Stimulated activated CD8-positive, alpha-beta memory T cell treated with anti-CD3 and anti-CD28 coated beads, Interleukin-4, amount 100 ng/mL, for 24 hours (primary cell): Measurements from ENCODE around the gene STXBP6.
"Not testable (repeated sequence)": the region's sequence is repeated elsewhere in the genome, so short reads cannot be mapped to it uniquely, and the experiment has no call there.

Experiments
- DNase-seq: peaks from one replicate; pipeline ENCODE4 v3.0.0-alpha.2; 2020; ENCODE audit warnings: low read depth

Gene STXBP6

GRCh38 chr14:24802236-24802635, 247.7 kb downstream of the STXBP6 start:
- DNase-seq = no peak

- no peak for DNase-seq
These were observed 248.9 kb downstream of the STXBP6 start for GRCh38 chr14:24801024-24801423.

GRCh38 chr14:24798911-24799462, 251.0 kb downstream of the STXBP6 start:
- no peak for DNase-seq

GRCh38 chr14:24795406-24795805, 254.5 kb downstream of the STXBP6 start:
- no peak for DNase-seq

GRCh38 chr14:24794644-24795305, 255.2 kb downstream of the STXBP6 start:
- DNase-seq = no peak

GRCh38 chr14:24790196-24790595, 259.8 kb downstream of the STXBP6 start:
- DNase-seq = no peak

- no peak for DNase-seq
These were observed 260.5 kb downstream of the STXBP6 start for GRCh38 chr14:24789378-24789884.

- DNase-seq = no peak
These were observed 264.2 kb downstream of the STXBP6 start for GRCh38 chr14:24785698-24786097.

GRCh38 chr14:24784981-24785380, 265.0 kb downstream of the STXBP6 start:
- DNase-seq = no peak

- no peak for DNase-seq
These were observed 266.2 kb downstream of the STXBP6 start for GRCh38 chr14:24783791-24784190.

- DNase-seq = no peak
These were observed 269.7 kb downstream of the STXBP6 start for GRCh38 chr14:24780281-24780680.

GRCh38 chr14:24777678-24778077, 272.3 kb downstream of the STXBP6 start:
- no peak for DNase-seq

- DNase-seq = no peak
These were observed 274.0 kb downstream of the STXBP6 start for GRCh38 chr14:24775950-24776349.

- no peak for DNase-seq
These were observed 275.6 kb downstream of the STXBP6 start for GRCh38 chr14:24774187-24774915.

- DNase-seq = not testable (repeated sequence)
These were observed 276.4 kb downstream of the STXBP6 start for GRCh38 chr14:24773564-24773963.

- DNase-seq = no peak
These were observed 283.5 kb downstream of the STXBP6 start for GRCh38 chr14:24766434-24766833.

- DNase-seq = no peak
These were observed 288.8 kb downstream of the STXBP6 start for GRCh38 chr14:24761141-24761540.
